HCT116 (cell line): ENCODE data around the gene ATG10. TPM values are rescaled to one million over a fixed set of nuclear protein-coding genes. Genes with fewer than 3 reads are reported as not detected.

Experiments
- ATAC-seq: fragments of 200-7000 bp; cut with Tn5 transposase; 2 replicates; pipeline ENCODE4 v1.9.1; 2020; ENCODE audit warnings: mild to moderate bottlenecking, moderate library complexity
- BruUV-seq: library from RNA; stranded (reverse); fragments of 400-500 nt; replicated peaks from 2 replicates; lab custom pipeline; 2021; lab: Mats Ljungman, UMichigan
- CTCF ChIA-PET: fragments of 300-600 bp; sonication (Branson Sonifier 250); formaldehyde crosslinking; loops from one replicate; lab custom pipeline; 2021; ENCODE audit warnings: antibody characterized with exemption; lab: Charles Lee
- POLR2A ChIA-PET: fragments of 300-600, 350-600 bp; sonication (Branson Sonifier 250); formaldehyde crosslinking; loops from one replicate; lab custom pipeline; 2021; ENCODE audit warnings: antibody characterized with exemption; lab: Charles Lee
- RAD21 ChIA-PET, 2 experiments: fragments of 300-600 bp; sonication (Branson Sonifier 250); formaldehyde crosslinking; loops; one replicate each; lab custom pipeline; 2023; ENCODE audit warnings: low total read pairs in 2 of 2; ENCODE audit not compliant: uncharacterized antibody in 2 of 2, unreplicated experiment in 2 of 2, low non-redundant PET in 1 of 2; lab: Charles Lee
- DNase-seq: peaks from one replicate; pipeline ENCODE4 v3.0.0-alpha.2; 2010; ENCODE audit warnings: low read depth, low spot score
- H2AFZ ChIP-seq: fragments of 200-600 bp; shearing (Covaris generic), sonication (generic); 2 replicates; pipeline ENCODE4 v1.6.1; 2017; ENCODE audit warnings: low read depth, mixed run types, mixed read lengths, antibody characterized with exemption, low read length; ENCODE audit not compliant: poor library complexity, severe bottlenecking
- H3K27ac ChIP-seq: 2 replicates; pipeline ENCODE4 v1.5.1; 2012; ENCODE audit warnings: low read depth, low read length
- H3K27me3 ChIP-seq: fragments of 200-600 bp; sonication (generic); 2 replicates; pipeline ENCODE4 v1.6.1; 2016; ENCODE audit warnings: mixed run types, low read length, mixed read lengths; ENCODE audit not compliant: insufficient read depth
- H3K36me3 ChIP-seq, 2 experiments: fragments of 200-500 bp in 1 of 2; fragments of 200-600 bp in 1 of 2; sonication (Bioruptor generic) in 1 of 2; sonication (generic) in 1 of 2; 2 replicates each; pipeline versions ENCODE4 v1.5.1 to v1.6.1; 2014 to 2016; ENCODE audit warnings: low read length in 2 of 2, inconsistent platforms in 1 of 2, mixed read lengths in 1 of 2, mixed run types in 1 of 2; ENCODE audit not compliant: insufficient read depth in 2 of 2, control insufficient read depth in 1 of 2
- H3K4me1 ChIP-seq, 2 experiments: fragments of 200-600 bp in 1 of 2; sonication (generic) in 1 of 2; 2 replicates each; pipeline versions ENCODE4 v1.5.1 to v1.6.1; 2012 to 2017; ENCODE audit warnings: low read length in 2 of 2, inconsistent platforms in 1 of 2, mild to moderate bottlenecking in 1 of 2, mixed read lengths in 1 of 2, mixed run types in 1 of 2, moderate library complexity in 1 of 2; ENCODE audit not compliant: insufficient read depth in 2 of 2, control insufficient read depth in 1 of 2
- H3K4me2 ChIP-seq: fragments of 200-600 bp; sonication (generic); 2 replicates; pipeline ENCODE4 v1.6.1; 2017; ENCODE audit warnings: mixed run types, low read length, mixed read lengths
- H3K4me3 ChIP-seq, 2 experiments: fragments of 200-600 bp in 1 of 2; sonication (generic) in 1 of 2; replicated peaks in 1 of 2; 2 replicates each; pipeline ENCODE4 v1.5.1; 2011 to 2016; ENCODE audit warnings: low read length in 2 of 2, control low read depth in 1 of 2, low read depth in 1 of 2, mild to moderate bottlenecking in 1 of 2, mixed read lengths in 1 of 2, mixed run types in 1 of 2
- H3K79me2 ChIP-seq: fragments of 200-600 bp; sonication (generic); 2 replicates; pipeline ENCODE4 v1.6.1; 2017; ENCODE audit warnings: mild to moderate bottlenecking, mixed run types, low read length, moderate library complexity, mixed read lengths; ENCODE audit not compliant: insufficient read depth
- H3K9ac ChIP-seq: fragments of 200-600 bp; sonication (generic); 2 replicates; pipeline ENCODE4 v1.6.1; 2016; ENCODE audit warnings: low read length, mixed read lengths
- H3K9me2 ChIP-seq: fragments of 200-600 bp; sonication (generic), shearing (Covaris generic); 2 replicates; pipeline ENCODE4 v1.6.1; 2017; ENCODE audit warnings: mixed run types, mild to moderate bottlenecking, moderate library complexity; ENCODE audit not compliant: insufficient read depth
- H3K9me3 ChIP-seq, 2 experiments: fragments of 200-500 bp in 1 of 2; fragments of 200-600 bp in 1 of 2; sonication (Bioruptor generic) in 1 of 2; sonication (generic) in 1 of 2; 2 replicates each; pipeline ENCODE4 v1.6.1; 2014 to 2017; ENCODE audit warnings: low read length in 2 of 2, mixed read lengths in 2 of 2, inconsistent platforms in 1 of 2, low read depth in 1 of 2, mild to moderate bottlenecking in 1 of 2, mixed run types in 1 of 2, moderate library complexity in 1 of 2; ENCODE audit not compliant: control insufficient read depth in 1 of 2, insufficient read depth in 1 of 2
- H4K20me1 ChIP-seq: fragments of 200-600 bp; sonication (generic), shearing (Covaris generic); 2 replicates; pipeline ENCODE4 v1.6.1; 2017; ENCODE audit warnings: mixed run types, mild to moderate bottlenecking, moderate library complexity; ENCODE audit not compliant: insufficient read depth
- ATF3 ChIP-seq: IDR thresholded peaks from 2 replicates; pipeline ENCODE4 v1.6.1; 2012
- CBX3 ChIP-seq: IDR thresholded peaks from 2 replicates; pipeline ENCODE4 v1.6.1; 2012; ENCODE audit warnings: low read depth
- CEBPB ChIP-seq: IDR thresholded peaks from 2 replicates; pipeline ENCODE4 v1.6.1; 2012; ENCODE audit warnings: low read depth
- CTCF ChIP-seq, 3 experiments: fragments of 200-600 bp in 1 of 3; sonication (generic) in 1 of 3; IDR thresholded peaks in 2 of 3; conservative IDR thresholded peaks in 1 of 3; 2 replicates each; pipeline ENCODE4 v1.5.1; 2012 to 2017; ENCODE audit warnings: low read depth in 2 of 3, low read length in 2 of 3, antibody characterized with exemption in 1 of 3, borderline replicate concordance in 1 of 3, control low read depth in 1 of 3, mild to moderate bottlenecking in 1 of 3, mixed read lengths in 1 of 3, mixed run types in 1 of 3, moderate library complexity in 1 of 3; ENCODE audit not compliant: insufficient read depth in 1 of 3
- ELF1 ChIP-seq: IDR thresholded peaks from 2 replicates; pipeline ENCODE4 v1.6.1; 2012; ENCODE audit warnings: low read depth, borderline replicate concordance
- EZH2 ChIP-seq: fragments of 200-600 bp; sonication (generic); IDR thresholded peaks from 2 replicates; pipeline ENCODE4 v1.6.1; 2017; ENCODE audit warnings: antibody characterized with exemption, mixed run types
- JUND ChIP-seq: IDR thresholded peaks from 2 replicates; pipeline ENCODE4 v1.6.1; 2012
- POLR2A ChIP-seq: IDR thresholded peaks from 2 replicates; pipeline ENCODE4 v1.7.0; 2011; ENCODE audit warnings: borderline replicate concordance; ENCODE audit not compliant: insufficient read depth, insufficient read length; ENCODE audit errors: extremely low read depth
- RAD21 ChIP-seq: IDR thresholded peaks from 2 replicates; pipeline ENCODE4 v1.6.1; 2012; ENCODE audit warnings: low read depth, mild to moderate bottlenecking
- REST ChIP-seq: IDR thresholded peaks from 2 replicates; pipeline ENCODE4 v1.6.1; 2012; ENCODE audit warnings: low read depth
- SIN3A ChIP-seq: IDR thresholded peaks from 2 replicates; pipeline ENCODE4 v1.6.1; 2012; ENCODE audit warnings: low read depth
- SP1 ChIP-seq: IDR thresholded peaks from 2 replicates; pipeline ENCODE4 v1.6.1; 2012; ENCODE audit warnings: low read depth
- SRF ChIP-seq: IDR thresholded peaks from 2 replicates; pipeline ENCODE4 v1.6.1; 2012; ENCODE audit warnings: low read depth
- TCF7L2 ChIP-seq: IDR thresholded peaks from 2 replicates; pipeline ENCODE4 v1.7.0; 2011; ENCODE audit warnings: borderline replicate concordance, inconsistent platforms; ENCODE audit not compliant: insufficient read depth, insufficient read length; ENCODE audit errors: extremely low read depth
- ZNF274 ChIP-seq: fragments of 200-500 bp; sonication (Bioruptor generic); IDR thresholded peaks from 2 replicates; pipeline ENCODE4 v1.6.1; 2014; ENCODE audit warnings: mild to moderate bottlenecking, low read depth, low read length, inconsistent platforms
- intact Hi-C: fragments of 100-400 bp; cut with micrococcal nuclease; formaldehyde crosslinking; loops from 2 replicates; pipeline ENCODE4 v1.10.0; 2022
- total RNA-seq: library from RNA; stranded (reverse); gene quantifications from one replicate; pipeline ENCODE4 v1.2.1, GENCODE V29; 2021; ENCODE audit not compliant: unreplicated experiment

ATG10 gene
- total RNA-seq, 1 experiment from 2014 or later, result 9.4 TPM

DNA sequence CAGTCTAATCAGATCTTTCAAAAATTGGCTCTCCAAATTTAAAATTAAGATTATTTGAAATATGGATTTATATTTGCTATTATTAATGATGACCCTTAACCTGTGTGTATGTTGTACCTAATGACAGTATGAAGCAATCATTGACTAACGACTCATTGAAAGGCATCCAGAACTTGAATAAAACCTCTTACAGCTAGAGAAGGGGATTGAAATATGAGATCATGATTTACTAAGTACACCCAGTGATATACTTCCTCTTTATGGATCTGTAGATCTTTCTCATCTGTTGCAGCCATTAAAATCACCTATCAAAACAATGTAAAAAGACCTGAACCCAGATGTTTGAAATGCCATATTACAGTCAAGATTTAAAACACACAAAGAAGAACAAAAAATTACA, 179.8 kb downstream of the ATG10 start:
- ATAC-seq, result no peak
- DNase-seq, result no peak
- CTCF ChIA-PET, result no interaction called here
- Histone ChIP-seq H3K4me3 (no peak overlapping the region), H2AFZ (no peak overlapping the region), H4K20me1 (no peaks in the 10 kb centered on the region), H3K27me3 (no peaks in the 10 kb centered on the region), H3K4me1 (peaks cover 0 to 9% of the 10 kb centered on the region in 2 experiments; a peak in 2 of 4 replicates), H3K9ac (no peak overlapping the region), H3K36me3 (no peaks in the 10 kb centered on the region), H3K79me2 (no peaks in the 10 kb centered on the region), H3K9me2 (no peaks in the 10 kb centered on the region), H3K4me2 (no peak overlapping the region; the same call in 1 of the 2 replicates), H3K9me3 (no peaks in the 10 kb centered on the region), H3K27ac (no peak overlapping the region)
- no TSS peak for BruUV-seq
- intact Hi-C loops, result no loop called here
- no peak for TF ChIP-seq ATF3
- TF ChIP-seq CEBPB, result peak; percentile 25; the same call in 1 of the 2 replicates
- POLR2A ChIA-PET, result interaction anchor here (0.7 kb wide), 1 partner anchor 185 kb away, joined by 3 read pairs; no protein-coding TSS in a partner anchor
- RAD21 ChIA-PET, result no interaction called here

- ChIA-PET RAD21 (no interaction called here), POLR2A (no interaction called here)
These were observed 181.2 kb downstream of the ATG10 start for GRCh38 chr5:82152978-82153481.

More at GRCh38 chr5:82152978-82153481, 181.2 kb downstream of the ATG10 start:
- ATAC-seq (no peak), DNase-seq (no peak)
- Histone ChIP-seq H3K36me3 (no peaks in the 10 kb centered on the region), H3K9me3 (no peaks in the 10 kb centered on the region), H3K9me2 (no peaks in the 10 kb centered on the region), H3K4me1 (peaks cover 0 to 9% of the 10 kb centered on the region in 2 experiments; a peak in 2 of 4 replicates), H3K27me3 (no peaks in the 10 kb centered on the region), H3K4me2 (no peak overlapping the region), H3K9ac (no peak overlapping the region), H4K20me1 (no peaks in the 10 kb centered on the region), H2AFZ (no peak overlapping the region), H3K79me2 (no peaks in the 10 kb centered on the region), H3K27ac (no peak overlapping the region), H3K4me3 (no peak overlapping the region)
- CTCF ChIA-PET, result no interaction called here
- intact Hi-C loops, result no loop called here
- TF ChIP-seq ELF1 (no peak), RAD21 (no peak), REST (no peak), TCF7L2 (no peak), POLR2A (no peak), SP1 (no peak), ZNF274 (no peak), CBX3 (no peak), CTCF (IDR thresholded peaks at IDR 0.05 in 2 of 3, conservative IDR thresholded peaks at IDR 0.05 in 1 of 3; ENCODE audit: borderline replicate concordance in 1 of 3, insufficient read depth in 1 of 3, low read depth in 2 of 3, low read length in 2 of 3) (no peak), EZH2 (no peak), SIN3A (no peak), SRF (no peak), JUND (no peak)
- BruUV-seq, result no TSS peak
